GM19025 (cell line): ENCODE measurements around the gene ZFP1.
"Not testable (repeated sequence)": the region's sequence is repeated elsewhere in the genome, so short reads cannot be mapped to it uniquely, and the experiment has no call there.

Source experiments
- ATAC-seq: cut with Tn5 transposase; IDR thresholded peaks from one replicate; pipeline ENCODE4 v1.9.1; 2021; ENCODE audit warnings: mild to moderate bottlenecking, low read depth, moderate library complexity; ENCODE audit not compliant: unreplicated experiment

Gene ZFP1

GRCh38 chr16:75202069-75202590, 53.8 kb downstream of the ZFP1 start:
- no peak for ATAC-seq

- ATAC-seq: no peak
Observed at GRCh38 chr16:75203096-75203495, 54.8 kb downstream of the ZFP1 start.

GRCh38 chr16:75203667-75204409, 55.5 kb downstream of the ZFP1 start:
- no peak for ATAC-seq

- ATAC-seq: no peak
Observed at GRCh38 chr16:75204410-75204758, 56.1 kb downstream of the ZFP1 start.

- ATAC-seq: not testable (repeated sequence)
Observed at GRCh38 chr16:75204905-75205304, 56.6 kb downstream of the ZFP1 start.

GRCh38 chr16:75205438-75205837, 57.1 kb downstream of the ZFP1 start:
- not testable (repeated sequence) for ATAC-seq

- not testable (repeated sequence) for ATAC-seq
Observed at GRCh38 chr16:75205961-75206748, 57.8 kb downstream of the ZFP1 start.

- no peak for ATAC-seq
Observed at GRCh38 chr16:75206749-75207451, 58.6 kb downstream of the ZFP1 start, which contains the start of gene CTRB2. Gene CTRB2, minus strand, starts transcription at chr16:75207161. Its CDS starts 20 bp downstream, at chr16:75207141.

GRCh38 chr16:75207831-75208230, 59.5 kb downstream of the ZFP1 start:
- ATAC-seq: no peak

- no peak for ATAC-seq
Observed at GRCh38 chr16:75208242-75208825, 60.0 kb downstream of the ZFP1 start.

- ATAC-seq: no peak
Observed at GRCh38 chr16:75208861-75209505, 60.7 kb downstream of the ZFP1 start.

GRCh38 chr16:75209514-75209913, 61.2 kb downstream of the ZFP1 start:
- not testable (repeated sequence) for ATAC-seq

GRCh38 chr16:75209944-75210343, 61.6 kb downstream of the ZFP1 start:
- ATAC-seq: no peak

- not testable (repeated sequence) for ATAC-seq
Observed at GRCh38 chr16:75211286-75211685, 63.0 kb downstream of the ZFP1 start.

- ATAC-seq: no peak
Observed at GRCh38 chr16:75216127-75216526, 67.8 kb downstream of the ZFP1 start.

GRCh38 chr16:75216576-75216975, 68.3 kb downstream of the ZFP1 start:
- no peak for ATAC-seq

- no peak for ATAC-seq
Observed at GRCh38 chr16:75217389-75217851, 69.1 kb downstream of the ZFP1 start.

GRCh38 chr16:75218256-75219076, 70.1 kb downstream of the ZFP1 start, which contains the start of gene CTRB1:
Gene CTRB1, plus strand, starts transcription at chr16:75218988. Its CDS starts 20 bp downstream, at chr16:75219008.
- ATAC-seq: peak; percentile 46

- no peak for ATAC-seq
Observed at GRCh38 chr16:75219088-75219487, 70.8 kb downstream of the ZFP1 start.
